Dermis blood vessel endothelial cell (primary cell): ENCODE results near the gene MEAK7. TPM values are rescaled to one million over a fixed set of nuclear protein-coding genes. Genes with fewer than 3 reads are reported as not detected.

Experiments used
- DNase-seq: peaks from one replicate; pipeline ENCODE4 v3.0.0; 2010
- total RNA-seq: library from RNA; depleted of rRNA; stranded (reverse); fragments of >200 nt; gene quantifications from 2 replicates; pipeline ENCODE4 v1.2.3, GENCODE V29; 2014

Gene MEAK7
- total RNA-seq, 1 donor from 2014 or later, result 14.5 TPM

DNA sequence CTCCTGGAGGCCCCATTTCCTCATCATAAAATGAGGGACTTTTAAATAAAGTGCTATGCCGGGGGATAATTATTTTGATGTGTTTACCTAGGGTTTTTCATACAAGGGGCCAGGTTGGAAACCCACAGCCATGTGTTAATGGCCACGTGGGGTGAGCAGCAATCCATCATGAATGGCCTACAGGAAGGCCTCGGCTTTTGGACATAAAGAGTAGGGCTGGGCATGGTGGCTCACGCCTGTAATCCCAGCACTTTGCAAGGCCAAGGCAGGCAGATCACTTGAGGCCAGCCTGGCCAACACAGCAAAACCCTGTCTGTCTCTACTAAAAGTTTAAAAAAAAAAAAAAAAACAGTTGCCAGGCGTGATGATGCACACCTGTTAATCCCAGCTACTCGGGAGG, 40.3 kb downstream of the MEAK7 start:
- no peak for DNase-seq

- DNase-seq, result no peak
These were observed 41.2 kb downstream of the MEAK7 start for GRCh38 chr16:84463221-84463620.

GRCh38 chr16:84462296-84463210, 41.9 kb downstream of the MEAK7 start:
- no peak for DNase-seq

DNA sequence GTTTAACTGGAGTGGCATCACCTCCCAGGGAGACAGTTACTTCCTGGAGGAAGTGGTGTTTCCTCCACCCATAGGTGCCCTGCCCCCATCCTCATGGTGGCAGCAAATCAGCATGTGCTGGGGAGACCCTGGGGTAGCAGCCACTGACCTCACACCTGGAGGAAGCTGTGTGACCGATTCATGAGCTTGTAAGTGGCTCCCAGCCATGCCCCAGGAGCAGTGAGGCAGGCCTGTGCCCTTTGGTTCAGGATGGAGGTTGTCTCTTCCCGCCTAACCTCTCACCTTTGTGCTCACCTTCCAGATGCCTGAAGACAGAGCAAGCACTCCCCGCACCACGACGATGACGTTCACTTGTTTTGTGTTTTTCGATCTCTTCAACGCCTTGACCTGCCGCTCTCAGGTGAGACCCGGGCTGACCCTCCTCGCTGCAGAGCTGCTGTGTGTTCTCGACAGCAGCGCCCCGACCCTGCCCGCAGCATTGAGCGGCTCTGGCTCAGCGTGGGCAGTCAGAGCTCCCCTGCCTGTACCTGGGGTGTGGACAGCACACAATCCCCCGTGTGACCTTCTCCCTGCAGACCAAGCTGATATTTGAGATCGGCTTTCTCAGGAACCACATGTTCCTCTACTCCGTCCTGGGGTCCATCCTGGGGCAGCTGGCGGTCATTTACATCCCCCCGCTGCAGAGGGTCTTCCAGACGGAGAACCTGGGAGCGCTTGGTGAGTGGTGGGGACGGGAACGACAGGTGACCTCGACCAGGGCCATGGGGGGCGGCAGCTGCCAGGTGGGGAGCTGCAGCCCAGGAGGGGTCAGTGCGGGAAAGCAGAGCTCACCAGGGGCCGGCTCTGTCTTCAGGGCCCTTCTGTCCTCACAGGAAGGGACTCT, 42.8 kb downstream of the MEAK7 start:
- no peak for DNase-seq

DNA sequence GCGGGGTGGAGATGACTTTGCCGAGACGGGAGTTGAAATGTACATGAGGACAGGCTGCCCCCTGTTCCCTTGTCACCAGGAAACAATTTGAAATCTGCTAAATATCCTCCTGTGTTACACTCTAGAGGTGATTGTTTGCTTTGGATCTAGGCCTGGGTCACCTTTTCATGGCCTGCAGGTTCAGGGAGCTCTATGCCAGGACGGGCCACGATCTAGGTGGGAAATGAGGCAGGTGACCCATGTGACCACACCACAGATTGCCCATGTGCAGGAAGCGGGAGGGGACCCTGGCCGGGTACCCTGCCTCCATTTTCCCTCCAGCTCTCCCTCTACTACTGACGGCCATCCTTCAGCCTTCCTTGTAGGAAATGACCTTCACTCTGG, 43.4 kb downstream of the MEAK7 start:
- no peak for DNase-seq

- no peak for DNase-seq
These were observed 43.9 kb downstream of the MEAK7 start for GRCh38 chr16:84460406-84461028.

- DNase-seq, result no peak
These were observed 44.5 kb downstream of the MEAK7 start for GRCh38 chr16:84459941-84460405.

GRCh38 chr16:84459533-84459894, 44.9 kb downstream of the MEAK7 start:
- DNase-seq, result no peak

- DNase-seq, result no peak
These were observed 45.6 kb downstream of the MEAK7 start for GRCh38 chr16:84458606-84459532.

DNA sequence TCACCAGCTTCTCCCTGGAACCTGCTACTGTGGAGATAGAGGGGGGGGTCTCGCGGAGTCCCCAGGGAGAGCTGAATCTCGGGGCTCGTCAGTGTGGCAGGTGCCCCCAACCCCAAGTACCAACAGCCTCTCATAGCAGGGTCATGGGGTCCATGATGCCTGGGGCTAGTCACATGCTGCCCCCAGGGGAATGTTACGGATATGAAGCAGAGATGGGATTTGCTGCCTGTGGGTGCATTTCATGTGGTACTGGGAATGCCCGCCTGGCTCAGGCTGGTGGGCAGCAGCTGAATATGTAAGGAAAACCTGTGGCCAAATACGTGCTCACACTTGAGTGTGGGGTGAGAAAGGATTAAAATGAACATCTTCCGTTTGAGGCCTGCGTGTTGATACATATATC, 49.4 kb downstream of the MEAK7 start:
- no peak for DNase-seq

Other genes with a start within 250 kb of the MEAK7 start
- gene WFDC1, start 209.8 kb downstream of the MEAK7 start, total RNA-seq, result not detected in 2 replicates
- gene ATP2C2, start 136.1 kb downstream of the MEAK7 start, total RNA-seq, result not detected in 2 replicates
- 125 and 140 TPM in 2 replicates for gene COTL1, start 113.4 kb upstream of the MEAK7 start, total RNA-seq
- 68.8 and 74.0 TPM in 2 replicates for gene KLHL36, start 143.9 kb upstream of the MEAK7 start, total RNA-seq
- 32.7 and 70.7 TPM in 2 replicates for gene USP10, start 195.3 kb upstream of the MEAK7 start, total RNA-seq